Activated naive CD4-positive, alpha-beta T cell treated with Interleukin-2 at 50 U/mL for 16 hours (primary cell): ENCODE results near the gene PHETA1.

Experiments used
- DNase-seq: peaks from one replicate; pipeline ENCODE4 v3.0.0-alpha.2; 2020

Gene PHETA1

DNA sequence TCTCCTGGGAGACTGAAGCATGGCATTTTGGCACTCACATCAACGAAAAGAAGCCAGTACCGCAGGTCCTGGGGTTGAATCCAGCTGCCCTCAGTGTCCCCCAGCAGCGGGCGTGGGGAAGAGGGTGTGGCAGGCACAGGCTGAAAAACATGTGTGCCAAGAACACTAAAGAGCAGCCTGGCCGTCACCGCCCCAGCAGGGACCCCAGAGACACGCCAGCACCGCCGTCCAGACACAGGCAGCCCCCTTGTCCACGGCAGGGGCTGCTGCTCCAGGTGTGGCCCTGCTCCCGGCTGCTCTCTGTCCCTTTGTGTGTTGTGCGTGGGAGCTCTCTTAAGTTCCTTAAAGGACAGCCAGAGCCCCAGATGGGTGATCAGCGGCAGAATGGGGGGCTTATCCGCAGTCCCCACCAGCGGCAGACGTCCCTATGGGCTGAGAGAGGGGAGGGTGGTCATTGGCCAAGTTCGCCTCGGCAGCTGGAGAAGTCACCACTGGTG, 556 bp downstream of the PHETA1 start:
- DNase-seq = peak; percentile 6

- DNase-seq = no peak
Observed at GRCh38 chr12:111367661-111368221, 1.2 kb downstream of the PHETA1 start.

DNA sequence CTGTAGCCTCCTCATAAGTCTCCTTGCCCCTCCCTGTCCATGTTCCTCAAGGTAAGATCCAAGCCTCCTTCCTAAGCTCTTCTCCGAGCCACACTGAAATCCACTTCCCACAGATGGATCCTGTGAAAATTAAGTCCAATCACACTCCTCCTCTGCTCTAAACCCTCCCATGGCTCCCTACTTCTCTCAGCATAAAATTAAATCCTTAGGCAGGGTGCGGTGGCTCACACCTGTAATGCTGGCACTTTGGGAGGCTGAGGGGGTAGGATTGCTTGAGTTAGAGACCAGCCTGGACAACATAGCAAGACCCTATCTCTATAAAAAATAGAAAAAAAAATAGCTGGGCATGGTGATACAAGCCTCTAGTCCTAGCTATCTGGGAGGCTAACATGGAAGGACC, 2.3 kb downstream of the PHETA1 start:
- no peak for DNase-seq

DNA sequence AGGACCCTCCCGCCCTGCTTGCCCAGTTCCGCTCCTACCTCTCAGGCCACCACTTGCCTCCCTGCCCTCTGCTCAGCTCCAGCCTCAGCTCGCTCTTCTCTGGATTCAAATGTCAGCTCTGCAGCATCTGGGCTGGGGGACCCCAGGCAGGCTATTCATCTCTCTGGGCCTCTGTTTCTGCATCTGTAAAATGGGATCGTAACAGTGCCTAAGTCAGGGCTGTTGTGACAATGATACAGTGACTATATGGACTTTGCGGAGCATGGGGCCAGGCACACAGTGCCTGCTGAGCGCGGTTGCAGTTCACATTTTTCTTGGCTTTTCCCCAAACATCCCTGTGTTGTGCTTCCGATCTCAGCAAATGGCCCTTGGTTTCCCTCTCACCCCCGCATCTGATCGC, 2.8 kb downstream of the PHETA1 start:
- DNase-seq = no peak

- DNase-seq = no peak
Observed at GRCh38 chr12:111363578-111363977, 5.3 kb downstream of the PHETA1 start.

DNA sequence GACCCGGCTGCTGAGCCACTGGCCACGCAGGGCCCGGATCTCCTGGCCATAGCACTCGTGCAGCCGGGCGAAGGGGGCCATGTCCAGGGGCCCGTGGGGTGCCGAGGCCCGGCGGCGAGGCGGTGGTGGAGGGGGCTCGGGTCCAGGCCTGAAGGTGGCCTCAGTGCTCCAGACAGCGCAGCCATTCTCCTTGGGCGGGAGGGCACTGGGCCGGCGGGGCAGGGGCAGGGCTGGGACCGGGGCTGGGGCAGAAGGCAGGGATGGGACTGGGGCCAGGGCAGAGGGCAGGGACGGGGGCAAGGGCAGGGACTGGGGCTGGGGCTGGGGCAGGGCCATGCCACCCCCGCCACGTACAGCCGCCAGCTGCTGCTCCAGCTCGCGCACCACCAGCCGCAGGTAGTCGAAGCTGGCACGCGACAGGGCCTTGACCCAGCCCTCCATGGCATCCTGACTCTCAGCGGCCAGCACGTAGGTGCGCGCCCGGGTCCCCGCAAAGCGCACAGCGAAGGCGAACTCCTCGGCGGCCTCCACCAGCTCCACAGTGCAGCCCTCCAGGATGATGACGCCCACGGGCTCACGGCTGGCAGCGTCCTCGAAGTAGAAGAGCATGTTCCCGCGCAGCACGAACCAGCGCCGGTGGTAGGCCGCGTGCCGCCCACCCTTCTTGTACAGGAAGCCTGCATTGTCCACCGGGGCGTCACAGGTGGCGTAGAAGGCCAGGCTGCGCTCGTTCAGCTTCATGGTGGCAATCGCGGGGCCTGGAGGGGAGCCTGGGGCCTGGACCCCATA, 6.0 kb downstream of the PHETA1 start:
- DNase-seq = no peak

DNA sequence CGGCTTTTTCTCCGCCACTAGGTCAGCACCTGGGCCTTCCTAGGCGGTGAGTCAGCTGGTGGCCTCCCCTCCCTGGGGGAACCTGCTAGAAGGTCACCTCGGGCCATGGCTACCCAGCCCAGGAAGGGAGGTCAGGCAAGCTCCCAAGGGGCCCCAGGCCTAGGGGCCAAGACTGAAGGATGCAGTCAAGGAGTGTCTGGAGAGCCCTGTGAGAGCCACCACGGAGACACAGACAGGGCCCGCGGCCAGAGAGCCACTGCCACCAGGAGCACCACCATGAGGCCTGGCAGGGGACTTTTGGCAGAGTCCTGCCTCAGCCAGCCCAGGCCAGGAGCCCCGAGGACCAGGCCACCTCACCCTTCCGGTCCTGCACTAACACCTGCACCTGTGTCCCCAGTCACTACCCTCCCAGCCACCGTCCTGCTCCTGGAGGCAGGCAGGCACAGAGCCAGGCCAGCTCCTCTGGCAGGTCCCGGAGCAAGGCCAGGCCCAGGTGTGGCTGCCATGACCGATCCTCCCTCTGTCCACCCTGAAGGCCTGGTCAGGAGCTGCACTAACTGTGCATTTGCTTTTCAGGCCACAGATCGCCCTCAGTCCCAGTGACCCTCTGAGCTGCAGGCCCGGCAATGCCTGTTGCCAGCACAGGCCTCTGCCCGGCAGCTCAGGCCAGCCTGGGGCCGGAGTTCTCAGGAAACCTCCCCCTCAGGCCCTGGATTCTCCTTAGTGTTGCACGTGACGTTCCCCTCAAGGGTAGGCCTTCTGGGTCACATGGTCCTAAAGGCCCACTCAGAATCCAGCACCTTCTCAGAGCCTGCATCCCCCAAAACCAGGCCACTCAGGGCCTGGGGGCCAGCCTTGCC, 6.9 kb downstream of the PHETA1 start:
- DNase-seq = no peak

DNA sequence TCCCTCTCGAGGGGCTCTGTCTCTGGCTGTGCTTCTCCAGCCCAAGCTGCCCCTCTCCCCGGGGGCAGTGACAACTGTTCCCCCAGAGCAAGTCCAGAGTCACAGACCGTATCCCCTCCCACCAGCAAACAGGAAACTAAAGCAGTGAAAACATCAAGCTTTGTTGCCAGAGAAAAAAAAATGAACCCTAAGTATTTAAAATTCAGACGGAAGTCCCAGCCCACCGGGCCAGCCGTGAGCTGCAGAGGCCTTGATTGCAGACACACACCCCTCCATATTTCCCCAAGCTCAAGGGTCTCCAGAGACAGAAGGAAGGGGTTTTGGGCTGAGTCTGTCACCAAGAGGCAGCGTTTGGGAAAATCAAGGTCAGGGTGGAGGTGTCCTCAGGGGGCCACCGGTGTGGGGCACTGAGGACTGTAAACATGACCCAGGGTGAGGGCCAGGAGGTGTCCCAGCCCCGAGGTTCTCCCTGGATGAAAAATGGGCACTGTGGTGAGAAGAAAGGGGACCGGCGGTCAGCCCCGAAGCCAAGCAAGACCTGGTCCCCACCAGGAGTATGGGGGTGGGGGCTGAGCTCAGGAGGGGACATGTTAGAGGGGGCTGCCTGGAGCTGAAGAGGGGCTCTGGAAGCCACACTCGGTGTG, 7.7 kb downstream of the PHETA1 start:
- DNase-seq = no peak

DNA sequence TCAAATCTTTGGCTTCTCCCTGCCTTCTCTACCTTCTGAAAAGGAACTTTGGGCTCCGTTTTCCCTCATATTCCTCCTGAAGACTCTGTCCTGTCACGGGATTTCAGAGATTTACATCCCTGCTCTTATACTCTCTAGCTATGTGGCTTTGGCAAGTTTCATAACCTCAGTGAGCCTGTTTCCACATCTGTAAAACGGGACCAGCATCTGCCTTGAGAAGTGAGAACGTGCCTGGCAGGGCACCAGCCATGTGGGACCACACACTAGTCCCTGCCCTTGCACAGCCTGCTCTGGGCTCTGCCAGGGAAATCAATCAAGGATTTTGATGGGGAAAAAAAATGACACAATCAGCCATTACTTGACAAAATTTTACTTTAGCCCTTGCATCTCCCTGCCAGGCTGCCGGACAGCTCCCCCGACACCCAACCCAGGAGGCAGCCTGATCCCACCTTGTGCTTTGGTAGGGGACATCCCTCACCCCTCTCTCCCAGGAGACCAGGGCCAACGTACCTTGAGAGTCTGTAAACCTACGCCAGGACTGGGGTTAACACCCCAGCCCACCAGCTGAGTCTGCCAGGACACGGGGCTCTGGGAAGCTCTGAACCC, 8.5 kb downstream of the PHETA1 start:
- no peak for DNase-seq

GRCh38 chr12:111359914-111360276, 9.0 kb downstream of the PHETA1 start:
- DNase-seq = no peak

DNA sequence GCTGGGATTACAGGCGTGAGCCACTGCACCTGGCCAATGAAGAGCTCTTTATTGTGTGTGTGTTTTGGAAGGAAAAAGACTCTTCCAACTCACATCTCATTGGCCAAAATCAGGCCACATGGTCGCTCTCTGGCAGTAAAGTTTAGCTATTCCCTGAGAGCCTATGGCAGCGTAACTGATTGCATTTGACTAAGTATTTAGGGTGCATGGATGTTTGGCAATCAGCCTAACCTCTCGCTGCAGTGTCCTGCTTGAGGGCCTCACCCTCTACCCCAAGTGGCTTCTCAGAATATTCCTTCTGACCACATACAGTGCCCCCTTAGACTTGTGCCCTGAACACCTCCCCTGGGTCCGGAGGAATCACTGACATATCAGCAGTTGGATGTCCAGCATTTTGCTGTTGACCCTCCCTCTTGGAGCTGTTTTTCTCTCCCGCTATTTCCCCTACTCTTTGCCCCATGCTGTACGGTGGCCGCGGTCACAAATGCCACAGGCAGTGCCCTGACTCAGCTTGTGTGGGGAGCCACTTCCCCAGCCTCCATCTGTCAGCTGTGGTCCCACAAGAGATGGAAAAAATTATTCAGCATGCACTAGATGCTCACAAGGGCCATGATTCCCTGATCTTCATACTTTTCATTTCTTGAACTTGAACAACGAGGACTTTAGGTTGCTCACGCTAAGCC, 9.5 kb downstream of the PHETA1 start:
- peak; percentile 48 for DNase-seq

- DNase-seq = no peak
Observed at GRCh38 chr12:111355201-111355925, 13.5 kb downstream of the PHETA1 start.

DNA sequence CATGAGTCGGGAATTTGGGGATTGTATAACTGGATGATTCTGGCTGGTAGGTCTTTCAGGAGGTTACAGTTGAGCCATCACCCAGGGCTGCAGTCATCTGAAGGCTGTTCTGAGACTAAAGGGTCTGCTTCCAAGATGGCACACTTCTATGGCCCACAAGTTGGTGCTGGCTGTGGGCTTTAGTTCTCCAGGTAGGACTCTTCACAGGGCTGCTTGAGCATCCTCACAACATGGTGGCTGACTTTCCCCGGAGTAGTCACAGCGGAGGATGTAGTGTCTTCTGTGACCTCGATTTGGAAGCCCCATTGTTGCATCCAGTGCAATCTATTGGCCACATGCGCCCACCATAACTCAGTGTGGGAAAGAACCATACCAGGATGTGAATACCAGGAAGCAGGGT, 14.4 kb downstream of the PHETA1 start:
- DNase-seq = no peak

- no peak for DNase-seq
Observed at GRCh38 chr12:111353603-111354295, 15.1 kb downstream of the PHETA1 start.

DNA sequence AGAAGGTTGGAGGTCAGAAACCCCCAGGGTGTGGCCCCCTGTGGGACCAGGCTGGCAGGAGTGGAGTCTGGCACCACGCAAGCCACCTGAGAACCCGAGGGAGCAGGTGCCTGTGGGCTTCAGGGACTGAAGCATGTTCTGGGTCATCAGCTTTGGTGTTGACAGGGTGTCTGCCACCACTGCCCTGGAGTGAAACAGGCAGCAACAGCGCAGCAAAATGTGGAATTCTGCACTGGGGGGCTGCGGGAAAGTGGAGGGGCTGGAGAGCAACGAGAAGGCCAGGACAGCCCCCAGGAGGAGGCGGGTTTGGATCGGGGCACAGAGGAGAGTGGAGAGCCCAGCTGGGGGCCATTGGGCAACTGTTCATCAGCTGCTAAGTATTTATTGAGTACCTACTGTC, 15.9 kb downstream of the PHETA1 start:
- DNase-seq = no peak

DNA sequence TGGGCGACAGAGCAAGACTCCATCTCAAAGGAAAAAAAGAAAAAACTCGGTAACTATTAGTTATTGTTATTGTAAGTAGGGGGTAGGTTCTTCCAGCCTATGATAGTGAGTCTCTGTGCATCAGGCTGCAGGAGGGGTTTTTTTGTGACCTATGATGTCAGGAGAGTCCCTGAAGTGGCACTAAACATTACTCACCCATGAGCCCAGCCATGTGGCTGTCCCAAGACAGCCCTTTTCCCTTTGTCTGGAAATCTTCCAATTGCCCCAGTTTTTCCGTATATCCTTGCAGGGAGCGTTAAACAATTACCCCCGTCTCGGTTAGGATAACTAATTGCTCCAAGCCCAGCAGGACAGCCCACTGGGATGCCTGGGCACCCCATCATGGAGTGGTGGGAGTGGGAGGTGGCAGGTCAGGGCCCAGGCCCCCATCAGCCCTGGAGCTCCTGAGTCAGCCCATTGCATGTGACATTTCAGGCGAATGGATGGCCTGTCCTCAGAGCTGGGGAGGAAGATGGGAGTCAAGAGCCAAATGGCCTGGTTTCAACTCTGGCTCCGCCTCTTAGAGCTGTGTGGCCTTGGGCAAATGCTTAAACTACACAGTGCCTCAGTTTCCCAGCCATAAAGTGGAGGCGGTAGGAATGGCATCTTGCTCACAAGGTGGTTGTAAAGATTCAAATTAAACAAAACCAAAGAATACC, 16.4 kb downstream of the PHETA1 start:
- DNase-seq = no peak

DNA sequence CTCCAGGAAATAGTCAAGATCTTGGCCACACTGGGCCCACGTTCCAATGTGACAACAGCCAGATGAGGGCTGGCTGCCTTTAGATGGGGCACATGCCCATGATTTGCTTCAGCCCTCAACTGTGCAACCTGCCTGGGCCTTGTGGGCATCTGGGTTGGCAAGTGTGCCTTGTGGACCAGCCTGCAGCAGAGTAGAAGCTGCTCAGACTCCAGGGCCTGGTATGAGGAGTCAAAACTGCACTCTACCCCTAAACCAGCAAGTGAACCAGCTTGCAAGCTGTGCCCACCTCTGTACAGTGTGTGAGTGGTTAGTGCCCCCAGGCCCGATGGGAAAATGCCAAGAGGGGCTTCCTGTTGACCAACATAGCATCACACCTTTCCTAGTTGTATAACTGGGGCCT, 17.9 kb downstream of the PHETA1 start:
- no peak for DNase-seq

DNA sequence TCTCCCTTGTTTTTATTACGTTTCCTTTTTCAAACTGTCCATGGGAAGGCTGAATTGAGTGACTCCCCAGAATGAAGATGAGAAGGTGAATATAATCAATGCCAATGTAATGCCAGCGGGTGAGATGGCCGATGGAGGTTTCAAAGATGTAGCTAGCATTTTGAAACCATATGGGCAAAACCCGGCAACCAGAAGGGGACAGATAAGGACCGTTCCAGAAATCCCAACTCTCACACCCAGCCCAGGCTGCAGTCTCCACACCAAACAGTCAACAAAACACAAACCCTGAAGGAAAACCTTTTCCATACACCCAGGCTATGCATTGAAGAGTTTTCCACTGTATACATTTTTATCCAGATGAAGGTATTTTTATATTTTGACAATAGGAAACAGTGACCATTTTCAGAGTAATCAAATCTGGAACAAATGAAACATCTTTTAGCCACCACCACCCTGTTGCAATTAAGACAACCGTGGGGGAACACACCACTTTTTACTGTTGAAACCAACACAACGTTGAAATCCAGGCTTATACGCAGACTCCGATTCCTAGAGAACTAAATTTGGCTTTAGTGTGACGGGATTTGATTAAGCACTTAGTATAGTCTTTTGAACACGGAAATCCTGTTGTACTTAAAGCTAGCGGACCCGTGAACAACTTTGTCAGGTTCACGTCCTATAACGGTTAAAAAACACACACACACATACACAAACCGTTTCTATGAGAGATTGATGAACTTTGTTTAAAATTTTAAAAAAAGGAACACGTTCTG, 19.0 kb downstream of the PHETA1 start:
- no peak for DNase-seq

GRCh38 chr12:111349101-111349747, 19.7 kb downstream of the PHETA1 start:
- no peak for DNase-seq
